NCI-H1694 treated with DMSO at 0.1 percent for 48 hours (cell line): ENCODE data around the gene GNGT1.

ENCODE experiments used
- DNase-seq: peaks from one replicate; lab custom pipeline; 2025; lab: John Stamatoyannopoulos, UW

The GNGT1 gene

DNA sequence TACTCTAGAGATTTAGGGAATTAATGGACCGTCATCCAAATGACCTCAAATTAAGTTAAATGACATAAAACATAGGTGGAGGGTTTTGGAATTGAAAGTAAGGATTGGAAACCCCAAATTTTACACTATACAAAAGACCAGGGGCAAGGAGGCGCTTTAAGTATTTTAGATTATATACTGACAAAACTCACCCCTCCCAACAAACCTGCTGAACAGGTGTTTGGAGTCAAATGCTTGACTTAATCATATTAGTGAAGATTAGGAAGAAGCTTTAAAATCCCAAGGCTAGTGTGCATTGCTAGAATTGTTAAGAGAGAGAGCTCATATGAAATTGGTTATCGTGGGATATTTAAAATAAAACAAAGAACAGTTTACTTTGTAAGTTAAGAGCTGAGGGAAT is at the start of gene GNGT1:
TSS of gene GNGT1 (plus strand) at position 301 of the 400 bp plus-strand sequence. CDS start 180 bp downstream, outside the sequence.
- DNase-seq, result no peak

DNA sequence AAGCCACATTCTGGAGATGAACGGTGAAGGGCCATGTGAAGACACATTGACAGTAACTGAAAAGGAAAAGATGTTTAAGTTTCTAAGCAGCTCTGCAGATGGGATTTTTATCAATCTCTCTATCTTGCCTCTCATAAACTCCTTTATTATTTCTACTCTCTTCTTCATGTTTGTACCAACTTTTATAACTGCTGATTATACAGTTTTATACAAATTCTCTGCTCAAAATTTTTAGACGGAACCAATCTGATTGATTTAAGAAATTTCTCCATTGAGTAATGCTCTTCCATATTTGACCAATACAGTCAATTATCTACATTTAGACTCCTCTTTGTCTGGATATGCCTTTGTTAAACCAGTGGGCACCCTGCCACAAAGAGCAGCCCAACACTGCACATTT is 47.5 kb upstream of the GNGT1 start:
- no peak for DNase-seq

DNA sequence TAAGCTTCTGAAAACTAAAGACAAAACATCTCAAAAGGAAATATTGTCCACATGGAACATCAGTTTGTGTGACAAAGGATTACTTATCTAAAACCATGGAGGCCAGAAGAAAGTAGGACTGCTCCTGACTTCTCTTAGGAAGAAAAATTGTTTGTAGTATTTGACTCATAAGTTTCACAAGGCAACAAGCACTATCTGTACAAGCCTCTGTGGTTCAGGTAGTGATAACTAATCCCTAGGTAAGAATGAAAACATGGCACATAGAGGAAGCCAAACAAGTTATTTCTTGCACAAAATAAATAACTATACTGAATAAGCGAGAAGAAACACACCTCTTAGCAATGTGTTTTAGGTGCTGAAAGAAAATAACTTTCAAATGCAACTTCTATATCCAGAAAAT is 46.1 kb upstream of the GNGT1 start:
- DNase-seq, result no peak

DNA sequence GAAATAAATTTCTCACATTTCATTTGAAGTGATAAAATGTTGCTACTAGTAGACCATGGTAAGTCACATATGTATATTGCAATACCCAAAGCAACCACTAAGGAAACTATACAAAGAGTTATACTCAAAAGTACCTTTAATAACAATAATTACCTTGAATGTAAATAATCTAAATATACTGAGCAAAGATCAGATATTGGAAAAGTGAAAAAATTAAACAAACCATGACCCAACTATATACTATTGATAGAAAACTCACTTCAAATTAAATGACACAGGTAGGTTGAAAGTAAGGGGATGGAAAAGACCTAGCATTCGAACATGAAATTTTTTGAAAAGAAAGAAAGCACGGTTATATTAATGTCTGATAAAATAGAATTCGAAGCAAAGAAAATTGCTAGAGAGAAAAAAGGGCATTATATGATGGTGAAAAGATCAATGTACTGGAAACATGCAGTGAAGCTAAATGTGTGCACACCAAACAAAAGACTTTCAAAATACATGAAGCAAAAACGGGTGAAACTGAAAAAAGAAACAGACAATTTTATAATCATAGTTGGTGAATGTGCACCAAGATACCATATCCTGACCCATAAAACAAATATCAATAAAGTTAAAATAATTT is 44.9 kb upstream of the GNGT1 start:
- DNase-seq, result no peak

DNA sequence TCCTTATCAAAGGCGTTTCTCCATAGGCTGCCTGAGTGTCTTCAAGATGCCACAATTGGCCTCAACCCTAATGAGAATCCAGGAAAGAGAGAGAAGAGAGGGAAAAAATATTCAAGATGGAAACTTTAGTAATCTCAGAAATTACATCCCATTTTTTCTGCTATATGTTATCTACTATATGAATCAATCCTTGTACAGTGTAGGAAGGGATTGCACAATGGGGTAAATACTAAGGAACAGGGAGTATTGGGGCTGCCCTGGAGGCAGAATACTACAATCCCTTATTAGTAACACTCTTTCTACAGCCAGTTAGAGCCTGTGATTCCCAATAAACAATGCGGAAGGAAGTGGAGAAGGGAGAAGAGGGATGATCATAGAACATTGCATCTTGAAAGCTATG is 43.7 kb upstream of the GNGT1 start:
- no peak for DNase-seq

DNA sequence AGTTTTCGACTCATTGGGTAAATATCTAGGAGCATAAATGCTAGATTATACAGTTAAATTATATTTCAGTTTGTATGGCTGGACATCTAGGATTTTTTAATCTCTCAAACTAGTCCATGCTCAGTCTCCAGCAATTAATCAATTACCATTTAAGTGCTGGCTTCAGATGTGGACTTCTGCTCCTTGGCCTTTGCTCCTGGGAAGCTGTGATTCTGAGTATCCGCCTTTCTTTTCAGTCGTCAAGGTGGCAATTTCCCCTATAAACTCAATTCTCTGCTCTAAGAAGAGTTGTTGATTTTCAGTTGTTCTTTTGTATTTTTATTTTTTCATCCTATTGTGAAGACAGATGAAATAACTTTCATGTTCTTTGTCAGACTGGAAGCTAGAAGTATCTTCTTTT is 39.5 kb upstream of the GNGT1 start:
- DNase-seq, result no peak

DNA sequence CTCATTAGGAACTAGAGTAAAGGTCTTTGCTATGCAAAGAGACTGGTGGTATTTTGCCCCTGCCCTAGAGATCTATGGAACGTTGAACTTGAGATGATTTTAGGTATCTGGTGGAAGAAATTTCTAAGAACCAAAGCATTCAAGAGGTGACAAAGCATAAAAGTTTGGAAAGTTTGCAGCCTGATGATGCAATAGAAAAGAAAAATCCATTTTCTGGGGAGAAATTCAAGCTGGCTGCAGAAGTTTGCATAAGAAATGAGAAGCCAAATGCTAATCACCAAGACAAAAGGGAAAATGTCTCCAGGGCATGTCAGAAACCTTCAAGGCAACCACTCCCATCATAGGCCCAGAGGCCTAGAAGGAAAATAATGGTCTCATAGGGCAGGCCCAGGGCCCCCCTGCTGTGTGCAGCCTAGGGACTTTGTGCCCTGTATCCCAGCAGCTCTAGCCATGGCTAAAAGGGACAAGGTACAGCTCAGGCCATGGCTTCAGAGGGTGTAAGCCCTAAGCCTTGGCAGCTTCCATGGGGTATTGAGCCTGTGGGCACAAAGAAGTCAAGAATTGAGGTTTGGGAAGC is 32.3 kb upstream of the GNGT1 start:
- no peak for DNase-seq

DNA sequence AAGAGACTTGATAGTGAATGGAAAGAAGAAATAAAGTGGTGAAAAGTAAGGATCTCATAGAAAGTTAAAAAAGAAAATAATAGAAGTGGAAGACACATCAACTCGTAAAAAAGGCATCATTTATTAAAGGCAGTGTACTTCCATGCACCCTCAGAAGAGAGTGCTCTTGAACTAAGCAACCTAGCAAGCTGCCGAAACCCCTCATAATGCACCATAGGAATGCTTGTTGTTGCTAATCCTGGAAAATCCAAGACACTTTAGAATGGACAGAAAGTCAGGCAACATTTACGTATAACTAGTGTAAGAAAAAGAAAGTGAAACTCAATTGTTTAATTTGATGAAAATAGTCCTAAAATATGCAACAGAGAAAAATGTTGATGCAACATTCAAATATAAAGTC is 28.6 kb upstream of the GNGT1 start:
- no peak for DNase-seq

DNA sequence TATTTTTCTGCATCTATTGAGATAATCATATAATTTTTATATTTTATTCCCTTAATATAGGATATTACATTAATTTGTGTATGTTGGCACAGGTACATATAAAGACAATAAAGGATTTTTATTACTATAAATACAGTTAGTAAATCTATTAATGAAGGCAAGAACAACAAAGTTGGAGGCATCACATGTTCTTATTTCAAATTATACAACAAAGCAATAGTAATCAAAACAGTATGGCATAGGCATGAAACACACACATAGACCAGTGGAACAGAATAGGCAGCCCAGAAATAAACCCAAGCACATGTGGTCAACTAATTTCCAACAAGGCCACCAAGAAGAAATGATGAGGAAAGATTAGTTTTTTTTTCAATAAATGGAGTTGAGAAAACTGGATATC is 27.0 kb upstream of the GNGT1 start:
- DNase-seq, result no peak

DNA sequence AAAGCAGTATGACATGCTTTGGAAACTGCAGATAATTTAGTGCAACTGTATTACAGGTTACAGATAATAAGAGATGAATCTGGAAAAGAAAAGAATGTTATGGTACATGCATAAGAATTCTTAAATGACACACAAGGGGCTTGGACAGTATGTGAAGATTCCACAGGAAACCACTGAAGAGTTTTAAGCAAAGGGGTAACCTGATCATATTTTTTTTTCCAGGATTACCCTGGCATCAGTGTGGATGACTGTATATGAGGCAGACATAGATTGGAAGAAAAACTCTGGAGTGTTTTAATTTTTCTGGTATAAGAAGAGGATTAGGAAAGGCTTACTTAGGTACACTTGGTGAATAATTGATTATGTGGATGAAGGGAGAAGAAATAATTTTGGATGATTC is 23.9 kb upstream of the GNGT1 start:
- DNase-seq, result no peak

DNA sequence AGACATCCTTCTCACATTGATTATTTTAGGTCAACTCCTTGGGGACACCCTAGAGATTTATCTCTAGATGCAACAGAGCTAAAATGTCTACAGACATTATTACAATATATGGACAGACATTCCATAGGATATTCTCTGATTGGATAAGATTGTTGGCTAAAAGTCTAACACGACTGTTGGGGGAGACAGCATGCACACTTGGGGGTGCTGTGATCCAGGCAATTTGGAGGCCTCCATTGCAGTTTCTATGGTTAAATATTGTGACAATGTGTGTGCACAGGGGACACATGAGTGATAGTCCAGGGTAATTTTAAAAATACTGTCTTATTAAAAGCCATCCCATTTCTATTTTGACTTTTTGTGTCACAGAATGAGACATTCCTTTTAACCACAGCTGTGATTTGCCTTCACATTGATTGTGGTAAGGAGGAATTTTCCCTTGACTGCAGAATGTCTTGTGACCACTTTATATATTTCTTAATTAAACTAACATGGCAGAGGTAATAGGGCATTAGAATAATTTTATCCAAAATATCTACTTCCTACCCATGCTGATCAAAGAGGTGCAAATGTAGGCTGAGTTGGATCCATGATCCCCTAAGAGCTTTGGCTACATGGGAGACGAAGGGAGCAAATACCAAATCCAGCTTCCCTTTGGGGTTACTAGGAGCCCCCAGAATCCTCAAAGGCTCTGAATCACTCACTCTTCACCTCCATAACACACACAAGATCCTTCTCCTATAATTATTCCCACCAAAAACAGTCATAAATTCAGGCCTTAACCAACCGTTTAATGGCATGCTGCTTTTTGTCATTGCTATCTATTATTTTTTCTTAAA is 23.1 kb upstream of the GNGT1 start:
- no peak for DNase-seq

DNA sequence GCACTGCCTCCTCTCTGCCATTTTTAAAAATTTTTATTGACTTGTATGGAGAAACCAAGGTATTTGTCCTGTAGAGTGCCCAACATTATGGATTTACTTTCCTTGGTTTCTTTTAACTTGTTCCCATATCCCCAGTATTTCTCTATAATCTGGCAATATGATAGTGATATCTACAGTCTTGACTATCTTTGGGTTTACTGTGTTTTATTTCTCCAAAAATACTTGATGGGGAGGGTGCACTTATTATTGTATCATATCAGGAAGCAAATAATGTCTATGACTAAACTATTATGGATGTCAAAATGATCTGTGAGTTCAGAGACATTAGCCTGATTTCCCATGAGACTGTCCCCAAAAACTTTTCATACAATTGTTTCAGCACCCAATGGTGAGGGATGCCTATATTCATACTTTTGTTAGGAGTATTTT is 22.4 kb upstream of the GNGT1 start:
- no peak for DNase-seq

DNA sequence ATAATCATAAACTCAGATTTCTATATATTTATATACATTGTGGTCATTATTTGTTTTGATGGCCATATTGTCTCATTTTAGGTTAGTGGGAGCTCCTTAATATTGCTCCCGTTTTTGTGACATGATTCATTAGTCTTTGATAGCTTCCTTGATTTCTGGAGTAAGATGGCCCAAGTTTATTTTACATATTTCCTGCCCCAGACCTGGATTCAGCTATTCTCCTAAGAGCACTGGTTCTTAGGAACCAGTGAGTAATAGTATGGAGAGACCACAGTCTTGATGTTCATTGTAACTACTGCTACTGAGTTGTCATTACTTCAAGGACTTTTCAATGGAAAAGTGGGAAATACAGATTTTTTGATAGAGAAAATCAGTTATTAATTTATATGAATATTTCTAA is 21.8 kb upstream of the GNGT1 start:
- DNase-seq, result no peak

DNA sequence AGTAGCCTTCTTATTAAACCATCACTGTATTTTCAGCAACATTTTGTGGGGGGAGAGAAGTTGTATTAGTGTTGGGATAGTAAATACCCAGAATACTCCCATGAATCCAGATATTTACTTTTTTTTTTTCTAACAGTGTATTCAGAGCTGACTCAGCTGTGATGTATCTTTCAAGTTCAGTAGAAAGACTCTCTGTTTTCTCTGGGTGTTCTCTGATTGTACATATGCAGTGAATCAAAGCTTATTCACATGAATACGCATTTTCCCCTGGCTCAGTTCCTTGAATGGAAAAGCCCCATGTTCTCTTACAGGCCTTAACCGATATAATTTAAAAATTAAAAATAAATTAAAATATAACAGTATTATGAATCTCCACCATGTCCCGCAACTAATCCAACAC is 17.1 kb upstream of the GNGT1 start:
- no peak for DNase-seq

DNA sequence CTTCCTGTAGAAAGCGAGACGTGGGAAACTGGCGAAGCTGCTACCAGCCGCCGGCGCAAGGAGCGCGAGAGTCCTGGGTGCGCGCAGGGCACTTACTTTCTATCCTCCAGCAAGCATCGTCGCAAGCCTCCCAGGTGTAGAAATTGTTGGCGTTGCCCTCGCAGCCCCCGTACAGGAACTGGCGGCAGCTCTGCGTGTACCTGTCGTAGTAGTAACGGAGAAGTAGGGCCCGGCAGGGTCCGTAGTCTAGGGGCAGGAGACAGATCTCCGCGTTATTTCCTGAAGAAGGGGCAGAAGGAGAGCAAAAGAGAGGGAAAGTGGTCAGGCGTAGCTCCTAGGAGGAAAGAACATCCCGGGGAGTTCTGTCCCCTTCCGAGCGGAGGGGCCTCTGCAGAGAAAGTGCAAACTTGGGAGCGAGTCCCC is 16.3 kb upstream of the GNGT1 start:
- no peak for DNase-seq

DNA sequence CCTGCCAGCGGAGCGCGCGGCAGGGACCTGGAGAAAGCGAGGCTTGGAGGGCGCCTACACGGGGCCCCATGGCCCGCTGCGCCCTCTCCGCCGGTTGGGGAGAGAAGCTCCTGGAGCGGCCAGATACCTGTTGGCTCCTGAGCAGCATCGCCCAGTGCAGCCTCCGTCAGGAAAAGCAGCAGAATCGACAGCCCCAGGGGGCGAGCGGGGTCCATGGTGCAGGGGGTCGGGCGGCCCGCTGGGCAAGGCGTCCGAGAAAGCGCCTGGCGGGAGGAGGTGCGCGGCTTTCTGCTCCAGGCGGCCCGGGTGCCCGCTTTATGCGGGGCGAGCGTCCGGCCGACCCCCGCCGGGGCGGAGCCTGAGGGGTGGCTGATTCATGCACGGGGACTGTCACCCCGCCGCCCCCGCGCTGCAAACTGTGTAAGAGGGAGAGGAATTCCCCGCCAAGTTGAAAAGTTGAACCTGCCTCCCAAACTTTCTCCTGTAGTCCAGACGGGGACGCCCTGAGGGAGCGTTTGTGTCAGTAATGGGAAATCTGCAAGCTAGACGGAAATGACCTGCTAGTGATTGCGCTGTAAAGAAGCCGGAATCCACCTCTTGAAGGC is 15.8 kb upstream of the GNGT1 start, which contains the start of gene TFPI2:
TSS of gene TFPI2 (minus strand) at position 290 of the 605 bp plus-strand sequence. CDS start at position 215, 75 bp downstream.
- no peak for DNase-seq

DNA sequence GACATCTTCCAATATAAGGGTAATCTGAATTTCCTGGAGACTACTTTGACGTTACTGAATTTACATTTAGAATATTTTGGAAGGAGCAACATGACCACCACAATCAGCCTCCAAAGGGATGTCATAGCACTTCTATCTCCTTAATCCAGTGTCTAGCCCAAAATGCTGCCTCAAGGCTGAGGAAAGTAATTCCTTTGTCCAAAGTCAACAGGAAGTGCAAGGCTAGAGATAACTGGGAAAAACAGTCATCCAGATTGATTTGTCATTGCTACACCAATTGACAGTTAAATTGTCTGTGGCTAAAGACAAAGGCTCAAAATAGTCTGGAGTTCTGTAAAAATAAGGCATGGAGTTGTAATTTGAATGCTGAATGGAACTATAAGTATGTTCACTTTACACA is 11.9 kb upstream of the GNGT1 start:
- DNase-seq, result no peak

DNA sequence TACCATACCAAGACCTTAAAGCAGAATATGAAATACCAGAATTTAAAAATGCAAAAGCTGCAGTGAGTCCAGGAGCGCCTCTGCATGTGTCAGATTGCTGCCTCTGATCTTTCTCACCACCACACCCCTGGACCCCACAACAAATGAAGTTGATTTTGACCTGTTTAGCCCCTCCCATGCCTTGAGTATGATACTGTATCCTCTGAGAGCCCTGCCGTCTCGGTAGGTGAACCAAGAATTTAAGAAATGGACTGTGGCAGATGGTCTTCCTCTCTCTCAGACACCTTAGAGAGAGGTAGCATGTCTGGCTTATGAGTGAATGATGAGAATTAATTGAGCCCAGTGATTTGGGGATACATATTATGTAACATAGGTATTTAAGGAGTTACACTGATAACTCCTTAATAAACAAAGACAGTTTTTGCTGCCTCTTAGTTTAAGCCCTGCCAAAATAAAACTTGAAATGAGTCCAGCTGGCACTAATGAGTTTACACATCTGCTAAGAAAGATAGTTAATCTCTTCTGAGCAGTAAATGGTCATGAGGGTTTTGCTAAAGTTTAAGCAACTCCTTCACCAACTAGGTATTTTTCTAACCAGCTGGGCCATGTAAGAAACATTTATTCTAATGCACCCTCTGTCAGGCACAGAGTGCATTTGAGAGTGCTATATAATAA is 11.3 kb upstream of the GNGT1 start:
- DNase-seq, result no peak

DNA sequence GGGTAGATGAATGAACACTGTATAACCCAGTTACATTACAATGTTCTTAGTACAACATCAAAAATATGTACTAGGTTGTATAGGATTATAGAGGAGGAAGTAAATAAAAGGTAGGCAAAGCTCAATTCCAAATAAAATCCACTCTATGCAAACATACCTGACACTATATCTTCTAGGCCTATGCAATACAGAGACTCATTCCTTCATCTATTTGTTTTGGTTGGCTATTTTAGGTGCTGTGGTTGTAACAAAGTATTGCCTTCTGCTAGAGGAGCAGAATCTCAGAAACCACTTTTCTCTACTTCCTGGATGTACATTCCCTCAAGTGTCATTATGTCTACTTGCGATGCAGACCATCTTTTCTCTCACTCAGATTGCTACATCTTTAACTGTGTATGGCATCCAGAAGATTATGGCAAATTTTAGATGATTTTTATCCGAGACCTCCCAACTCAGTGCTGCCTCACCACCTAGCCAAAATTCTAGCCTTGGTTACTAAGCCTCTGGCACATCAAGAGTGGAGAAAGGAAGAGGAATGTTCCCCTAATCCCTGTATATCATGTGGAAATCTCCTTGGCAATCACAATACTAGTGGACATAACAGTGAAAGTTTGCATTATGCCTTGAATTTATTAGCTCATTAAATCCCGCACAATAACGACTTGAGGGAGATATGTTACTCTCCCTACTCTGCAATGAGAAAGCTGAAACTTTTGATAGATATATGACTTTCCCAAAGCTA is 10.3 kb upstream of the GNGT1 start:
- DNase-seq, result no peak

DNA sequence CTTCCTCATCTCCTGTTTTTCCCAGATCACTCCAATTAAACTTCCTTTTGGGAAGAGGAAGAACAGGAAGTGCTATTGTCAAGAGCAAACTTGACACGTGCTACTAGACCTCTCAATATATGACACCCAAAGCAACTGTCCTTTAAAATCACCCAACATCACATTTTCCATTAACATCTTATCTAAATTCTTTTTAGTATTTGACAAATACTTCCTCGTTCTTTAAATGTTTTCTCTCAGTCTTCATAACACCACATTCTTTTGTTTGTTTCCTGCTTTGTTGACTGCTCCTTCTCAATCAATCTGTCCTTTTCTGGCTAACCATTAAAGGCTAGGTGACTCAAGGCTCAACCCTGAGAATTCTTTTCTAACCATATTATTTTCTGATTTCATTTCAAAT is 8.7 kb upstream of the GNGT1 start:
- DNase-seq, result no peak

DNA sequence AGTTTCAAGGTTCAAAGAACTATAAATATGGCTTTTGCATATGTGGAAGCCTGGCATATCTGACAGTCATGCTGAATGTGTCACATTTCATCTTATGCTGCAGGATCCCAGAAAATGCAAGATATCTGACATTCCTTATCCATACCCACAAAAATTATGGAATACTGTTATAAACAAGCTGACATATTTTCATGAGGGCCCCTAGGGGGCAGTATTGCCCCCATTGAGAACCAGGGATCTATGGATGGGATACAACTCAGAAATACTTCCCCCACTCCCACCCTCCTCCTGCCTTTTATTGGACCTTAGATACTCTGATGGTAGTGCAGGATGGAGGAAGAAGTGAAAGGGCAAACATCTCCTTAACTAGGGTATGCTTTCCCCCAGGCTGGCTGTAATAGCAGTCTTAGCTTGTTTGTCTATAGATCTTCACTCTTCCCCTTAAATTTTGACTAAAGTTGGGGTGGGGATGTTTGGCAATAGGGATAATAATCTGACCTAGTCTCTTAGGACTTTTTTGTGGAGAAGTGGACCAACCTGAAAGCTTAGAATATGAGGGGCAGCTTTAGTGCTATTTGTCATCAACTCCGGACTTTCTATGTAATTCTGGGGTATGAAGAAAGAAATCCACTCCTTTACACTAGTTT is 3.5 kb upstream of the GNGT1 start:
- peak; percentile 48 for DNase-seq
